ENCODE data around the gene TCEANC2.

- TF ChIP-seq POLR2A (IDR thresholded peaks at IDR 0.05) (no peak), CTCF (IDR thresholded peaks at IDR 0.05) (no peak)
These were observed 58.2 kb downstream of the TCEANC2 start for GRCh38 chr1:54111624-54112023.

Data from esophagus squamous epithelium (tissue), 4 donors.